ENCODE measurements around the gene OR51A7. TPM values are rescaled to one million over a fixed set of nuclear protein-coding genes. Genes with fewer than 3 reads are reported as not detected.

Gene OR51A7
- total and polyA plus RNA-seq, 2 of the 8 experiments (the other 6 are each of a cell fraction or from before 2014, with no cell fraction given): not detected

DNA sequence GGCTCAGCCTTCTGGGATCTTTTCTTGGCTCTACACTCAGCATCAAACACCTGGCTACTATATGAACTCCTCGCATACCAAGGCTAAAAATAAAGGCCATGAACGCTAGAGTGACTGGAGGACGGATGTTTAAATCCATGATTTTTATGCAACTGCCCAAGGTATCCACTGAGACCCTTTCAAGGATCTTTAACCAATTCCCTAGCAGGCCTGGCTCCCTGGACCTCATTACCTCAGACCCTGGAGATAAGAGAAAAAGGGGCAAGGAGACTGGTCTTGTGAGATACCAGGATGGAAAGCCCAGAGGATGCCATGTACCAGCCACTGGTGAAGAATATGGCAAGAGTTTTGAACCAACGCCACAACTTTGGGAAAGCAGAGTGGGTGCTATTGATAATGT, 15.7 kb downstream of the OR51A7 start, which contains the start of gene OR51G2:
Gene OR51G2 (minus strand): TSS at position 101 of the 400 bp plus-strand sequence. CDS start 3,687 bp downstream, outside the sequence.
- H2BK20ac ChIP-seq (ENCODE audit: low read length): no peak within 1 kb of the TSS
- H3K4me1 ChIP-seq (replicated peaks in 1 of 4; ENCODE audit: control insufficient read depth in 3 of 4, insufficient read depth in 4 of 4, low read length in 3 of 4): no peaks in the 10 kb centered on the region
- H2BK12ac ChIP-seq (ENCODE audit: low read depth, low read length): no peak within 1 kb of the TSS
- no peak within 1 kb of the TSS for H3K18ac ChIP-seq (ENCODE audit: extremely low read depth, low read length)
- no peak within 1 kb of the TSS for H2AFZ ChIP-seq (ENCODE audit: low read length)
- FAIRE-seq (no peak), DNase-seq (ENCODE audit: low read depth in 1 of 2, low spot score in 2 of 2) (no peak)
- H4K8ac ChIP-seq (ENCODE audit: extremely low read depth, insufficient read depth, low read length): no peak within 1 kb of the TSS
- H4K91ac ChIP-seq (replicated peaks; ENCODE audit: insufficient read length, low read length): no peak within 1 kb of the TSS
- H2BK5ac ChIP-seq (ENCODE audit: low read depth, low read length): no peak within 1 kb of the TSS
- no peak within 1 kb of the TSS for H3K56ac ChIP-seq (replicated peaks; ENCODE audit: insufficient read length, low read depth, low read length)
- POLR2A ChIA-PET (ENCODE audit: partially characterized antibody): no interaction called here
- H3K79me1 ChIP-seq (ENCODE audit: low read depth, low read length): no peaks in the 10 kb centered on the region
- WGBS, 2 experiments (ENCODE audit: extremely low coverage in 1 of 2, insufficient coverage in 1 of 2, insufficient read length in 1 of 2, insufficient replicate concordance in 2 of 2, low coverage in 1 of 2, low lambda C conversion rate in 2 of 2, missing lambda C conversion rate in 1 of 2): 75% methylated on average over 4 of the region's 4 CpGs; no CpG with 5 or more reads in 1 of the 2 experiments
- no peak within 1 kb of the TSS for H2BK15ac ChIP-seq (ENCODE audit: low read length)
- H3K23me2 ChIP-seq (ENCODE audit: low read depth, low read length): no peaks in the 10 kb centered on the region
- TF ChIP-seq KDM4A (IDR thresholded peaks at IDR 0.05; ENCODE audit: low read depth, low read length, severe bottlenecking) (no peak), NANOG (IDR thresholded peaks at IDR 0.05; ENCODE audit: insufficient read depth, low read depth, low read length, poor library complexity, severe bottlenecking) (no peak), CBX5 (IDR thresholded peaks at IDR 0.05; ENCODE audit: low read depth, low read length) (no peak)
- no peak within 1 kb of the TSS for H3K14ac ChIP-seq (ENCODE audit: insufficient read length)
- H3K27ac ChIP-seq (ENCODE audit: low read depth, low read length): no peak within 1 kb of the TSS
- H2AK5ac ChIP-seq (ENCODE audit: low read depth, low read length): no peak within 1 kb of the TSS
- CTCF ChIA-PET (ENCODE audit: partially characterized antibody): interaction anchor here (1.0 kb wide), 1 partner anchor 283 kb away, joined by 3 read pairs; no protein-coding TSS in a partner anchor
- H3K9ac ChIP-seq (replicated peaks in 1 of 4; ENCODE audit: extremely low read depth in 1 of 4, low read depth in 3 of 4, low read length in 3 of 4): no peak within 1 kb of the TSS
- no peak within 1 kb of the TSS for H3K4me2 ChIP-seq (ENCODE audit: insufficient read depth in 1 of 2, low read depth in 2 of 2, low read length in 2 of 2)
- no peak within 1 kb of the TSS for H3K4me3 ChIP-seq (ENCODE audit: extremely low read depth in 1 of 4, insufficient read depth in 2 of 4, low read depth in 3 of 4, low read length in 4 of 4)
- H3K9me3 ChIP-seq (ENCODE audit: insufficient read depth in 2 of 2, low read depth in 1 of 2, low read length in 1 of 2): no peaks in the 10 kb centered on the region
- no peak within 1 kb of the TSS for H2BK120ac ChIP-seq (replicated peaks; ENCODE audit: low read depth, low read length)
- H4K20me1 ChIP-seq (replicated peaks in 1 of 2; ENCODE audit: control insufficient read depth in 1 of 2, insufficient read depth in 2 of 2, low read length in 2 of 2): peaks cover 0 to 3% of the 10 kb centered on the region in 2 experiments
- no peaks in the 10 kb centered on the region for H3K79me2 ChIP-seq (ENCODE audit: control insufficient read depth in 1 of 2, insufficient read depth in 2 of 2, low read length in 2 of 2)
- H3K36me3 ChIP-seq (ENCODE audit: control insufficient read depth in 2 of 4, insufficient read depth in 4 of 4, low read length in 3 of 4): no peaks in the 10 kb centered on the region
- no peaks in the 10 kb centered on the region for H3K27me3 ChIP-seq (replicated peaks in 1 of 4; ENCODE audit: control insufficient read depth in 3 of 4, extremely low read depth in 1 of 4, insufficient read depth in 3 of 4, low read length in 3 of 4)
- H4K5ac ChIP-seq (ENCODE audit: insufficient read length, low read depth, low read length): no peak within 1 kb of the TSS
- no peak within 1 kb of the TSS for H3K23ac ChIP-seq (ENCODE audit: insufficient read length)
- no peak within 1 kb of the TSS for H3K4ac ChIP-seq (replicated peaks; ENCODE audit: insufficient read length, low read depth, low read length)

Data from H1 (cell line).